HCT116 (cell line): ENCODE data around the gene CNNM3. TPM values are rescaled to one million over a fixed set of nuclear protein-coding genes. Genes with fewer than 3 reads are reported as not detected.

Experiments used
- ATAC-seq: fragments of 200-7000 bp; cut with Tn5 transposase; 2 replicates; pipeline ENCODE4 v1.9.1; 2020; ENCODE audit warnings: mild to moderate bottlenecking, moderate library complexity
- BruUV-seq: library from RNA; stranded (reverse); fragments of 400-500 nt; replicated peaks from 2 replicates; lab custom pipeline; 2021; lab: Mats Ljungman, UMichigan
- CTCF ChIA-PET: fragments of 300-600 bp; sonication (Branson Sonifier 250); formaldehyde crosslinking; loops from one replicate; lab custom pipeline; 2021; ENCODE audit warnings: antibody characterized with exemption; lab: Charles Lee
- POLR2A ChIA-PET: fragments of 300-600, 350-600 bp; sonication (Branson Sonifier 250); formaldehyde crosslinking; loops from one replicate; lab custom pipeline; 2021; ENCODE audit warnings: antibody characterized with exemption; lab: Charles Lee
- RAD21 ChIA-PET, 2 experiments: fragments of 300-600 bp; sonication (Branson Sonifier 250); formaldehyde crosslinking; loops; one replicate each; lab custom pipeline; 2023; ENCODE audit warnings: low total read pairs in 2 of 2; ENCODE audit not compliant: uncharacterized antibody in 2 of 2, unreplicated experiment in 2 of 2, low non-redundant PET in 1 of 2; lab: Charles Lee
- DNase-seq: peaks from one replicate; pipeline ENCODE4 v3.0.0-alpha.2; 2010; ENCODE audit warnings: low read depth, low spot score
- H2AFZ ChIP-seq: fragments of 200-600 bp; shearing (Covaris generic), sonication (generic); 2 replicates; pipeline ENCODE4 v1.6.1; 2017; ENCODE audit warnings: low read depth, mixed run types, mixed read lengths, antibody characterized with exemption, low read length; ENCODE audit not compliant: poor library complexity, severe bottlenecking
- H3K27ac ChIP-seq: 2 replicates; pipeline ENCODE4 v1.5.1; 2012; ENCODE audit warnings: low read depth, low read length
- H3K27me3 ChIP-seq: fragments of 200-600 bp; sonication (generic); 2 replicates; pipeline ENCODE4 v1.6.1; 2016; ENCODE audit warnings: mixed run types, low read length, mixed read lengths; ENCODE audit not compliant: insufficient read depth
- H3K36me3 ChIP-seq, 2 experiments: fragments of 200-500 bp in 1 of 2; fragments of 200-600 bp in 1 of 2; sonication (Bioruptor generic) in 1 of 2; sonication (generic) in 1 of 2; 2 replicates each; pipeline versions ENCODE4 v1.5.1 to v1.6.1; 2014 to 2016; ENCODE audit warnings: low read length in 2 of 2, inconsistent platforms in 1 of 2, mixed read lengths in 1 of 2, mixed run types in 1 of 2; ENCODE audit not compliant: insufficient read depth in 2 of 2, control insufficient read depth in 1 of 2
- H3K4me1 ChIP-seq, 2 experiments: fragments of 200-600 bp in 1 of 2; sonication (generic) in 1 of 2; 2 replicates each; pipeline versions ENCODE4 v1.5.1 to v1.6.1; 2012 to 2017; ENCODE audit warnings: low read length in 2 of 2, inconsistent platforms in 1 of 2, mild to moderate bottlenecking in 1 of 2, mixed read lengths in 1 of 2, mixed run types in 1 of 2, moderate library complexity in 1 of 2; ENCODE audit not compliant: insufficient read depth in 2 of 2, control insufficient read depth in 1 of 2
- H3K4me2 ChIP-seq: fragments of 200-600 bp; sonication (generic); 2 replicates; pipeline ENCODE4 v1.6.1; 2017; ENCODE audit warnings: mixed run types, low read length, mixed read lengths
- H3K4me3 ChIP-seq, 2 experiments: fragments of 200-600 bp in 1 of 2; sonication (generic) in 1 of 2; replicated peaks in 1 of 2; 2 replicates each; pipeline ENCODE4 v1.5.1; 2011 to 2016; ENCODE audit warnings: low read length in 2 of 2, control low read depth in 1 of 2, low read depth in 1 of 2, mild to moderate bottlenecking in 1 of 2, mixed read lengths in 1 of 2, mixed run types in 1 of 2
- H3K79me2 ChIP-seq: fragments of 200-600 bp; sonication (generic); 2 replicates; pipeline ENCODE4 v1.6.1; 2017; ENCODE audit warnings: mild to moderate bottlenecking, mixed run types, low read length, moderate library complexity, mixed read lengths; ENCODE audit not compliant: insufficient read depth
- H3K9ac ChIP-seq: fragments of 200-600 bp; sonication (generic); 2 replicates; pipeline ENCODE4 v1.6.1; 2016; ENCODE audit warnings: low read length, mixed read lengths
- H3K9me2 ChIP-seq: fragments of 200-600 bp; sonication (generic), shearing (Covaris generic); 2 replicates; pipeline ENCODE4 v1.6.1; 2017; ENCODE audit warnings: mixed run types, mild to moderate bottlenecking, moderate library complexity; ENCODE audit not compliant: insufficient read depth
- H3K9me3 ChIP-seq, 2 experiments: fragments of 200-500 bp in 1 of 2; fragments of 200-600 bp in 1 of 2; sonication (Bioruptor generic) in 1 of 2; sonication (generic) in 1 of 2; 2 replicates each; pipeline ENCODE4 v1.6.1; 2014 to 2017; ENCODE audit warnings: low read length in 2 of 2, mixed read lengths in 2 of 2, inconsistent platforms in 1 of 2, low read depth in 1 of 2, mild to moderate bottlenecking in 1 of 2, mixed run types in 1 of 2, moderate library complexity in 1 of 2; ENCODE audit not compliant: control insufficient read depth in 1 of 2, insufficient read depth in 1 of 2
- H4K20me1 ChIP-seq: fragments of 200-600 bp; sonication (generic), shearing (Covaris generic); 2 replicates; pipeline ENCODE4 v1.6.1; 2017; ENCODE audit warnings: mixed run types, mild to moderate bottlenecking, moderate library complexity; ENCODE audit not compliant: insufficient read depth
- ATF3 ChIP-seq: IDR thresholded peaks from 2 replicates; pipeline ENCODE4 v1.6.1; 2012
- CEBPB ChIP-seq: IDR thresholded peaks from 2 replicates; pipeline ENCODE4 v1.6.1; 2012; ENCODE audit warnings: low read depth
- EGR1 ChIP-seq: IDR thresholded peaks from 2 replicates; pipeline ENCODE4 v1.6.1; 2012; ENCODE audit warnings: low read depth
- ELF1 ChIP-seq: IDR thresholded peaks from 2 replicates; pipeline ENCODE4 v1.6.1; 2012; ENCODE audit warnings: low read depth, borderline replicate concordance
- EZH2phosphoT487 ChIP-seq: fragments of 200-600 bp; IDR thresholded peaks from 2 replicates; pipeline ENCODE4 v1.6.1; 2018; ENCODE audit warnings: antibody characterized with exemption, borderline replicate concordance
- JUND ChIP-seq: IDR thresholded peaks from 2 replicates; pipeline ENCODE4 v1.6.1; 2012
- MAX ChIP-seq: IDR thresholded peaks from 2 replicates; pipeline ENCODE4 v1.6.1; 2012
- POLR2A ChIP-seq: IDR thresholded peaks from 2 replicates; pipeline ENCODE4 v1.7.0; 2011; ENCODE audit warnings: borderline replicate concordance; ENCODE audit not compliant: insufficient read depth, insufficient read length; ENCODE audit errors: extremely low read depth
- POLR2AphosphoS5 ChIP-seq: IDR thresholded peaks from 2 replicates; pipeline ENCODE4 v1.6.1; 2011; ENCODE audit warnings: mild to moderate bottlenecking, low read depth, low read length, moderate library complexity
- RAD21 ChIP-seq: IDR thresholded peaks from 2 replicates; pipeline ENCODE4 v1.6.1; 2012; ENCODE audit warnings: low read depth, mild to moderate bottlenecking
- SIN3A ChIP-seq: IDR thresholded peaks from 2 replicates; pipeline ENCODE4 v1.6.1; 2012; ENCODE audit warnings: low read depth
- SRF ChIP-seq: IDR thresholded peaks from 2 replicates; pipeline ENCODE4 v1.6.1; 2012; ENCODE audit warnings: low read depth
- TCF7L2 ChIP-seq: IDR thresholded peaks from 2 replicates; pipeline ENCODE4 v1.7.0; 2011; ENCODE audit warnings: borderline replicate concordance, inconsistent platforms; ENCODE audit not compliant: insufficient read depth, insufficient read length; ENCODE audit errors: extremely low read depth
- ZFX ChIP-seq: fragments of 450-650 bp; IDR thresholded peaks from 2 replicates; pipeline ENCODE4 v1.6.1; 2017
- ZNF274 ChIP-seq: fragments of 200-500 bp; sonication (Bioruptor generic); IDR thresholded peaks from 2 replicates; pipeline ENCODE4 v1.6.1; 2014; ENCODE audit warnings: mild to moderate bottlenecking, low read depth, low read length, inconsistent platforms
- intact Hi-C: fragments of 100-400 bp; cut with micrococcal nuclease; formaldehyde crosslinking; loops from 2 replicates; pipeline ENCODE4 v1.10.0; 2022
- total RNA-seq: library from RNA; stranded (reverse); gene quantifications from one replicate; pipeline ENCODE4 v1.2.1, GENCODE V29; 2021; ENCODE audit not compliant: unreplicated experiment

CNNM3 gene
- total RNA-seq, 1 experiment from 2014 or later = 31.1 TPM

- no peak overlapping the region for H2AFZ ChIP-seq
- H3K4me1 ChIP-seq = no peaks in the 10 kb centered on the region
- no peak overlapping the region for H3K4me3 ChIP-seq
- no TSS peak for BruUV-seq
- POLR2A ChIA-PET = interaction anchor here (0.6 kb wide), 1 partner anchor 301 kb away, joined by 4 read pairs; no protein-coding TSS in a partner anchor
- no peak overlapping the region for H3K27ac ChIP-seq
- H3K36me3 ChIP-seq = peaks cover 23 to 28% of the 10 kb centered on the region in 2 experiments; a peak in 3 of 4 replicates
- DNase-seq = no peak
- H3K9me3 ChIP-seq = no peaks in the 10 kb centered on the region
- peaks cover 23% of the 10 kb centered on the region for H3K79me2 ChIP-seq
- intact Hi-C loops = no loop called here
- H3K4me2 ChIP-seq = no peak overlapping the region
- no peak for ATAC-seq
- RAD21 ChIA-PET = no interaction called here
- TF ChIP-seq POLR2A (no peak), MAX (no peak), TCF7L2 (no peak), ATF3 (no peak), CEBPB (no peak), EZH2phosphoT487 (no peak), RAD21 (no peak), EGR1 (no peak), JUND (no peak), ELF1 (no peak), SRF (no peak), SIN3A (no peak), ZNF274 (no peak), ZFX (no peak), POLR2AphosphoS5 (no peak)
- TF ChIP-seq, all 23 proteins: peak for 0
- Histone ChIP-seq H3K9me2 (no peaks in the 10 kb centered on the region), H4K20me1 (no peaks in the 10 kb centered on the region), H3K9ac (no peak overlapping the region), H3K27me3 (no peaks in the 10 kb centered on the region)
- CTCF ChIA-PET = no interaction called here
These were observed 10.6 kb downstream of the CNNM3 start for GRCh38 chr2:96826546-96827278.
